Tibial artery (tissue), 4 donors: ENCODE results near the gene DNAJC3.
"Not testable (repeated sequence)": the region's sequence is repeated elsewhere in the genome, so short reads cannot be mapped to it uniquely, and the experiment has no call there.

ENCODE experiments used
- DNase-seq, 2 donors: peaks; one replicate each; pipeline ENCODE4 v3.0.0-alpha.2; 2019
- H3K27ac ChIP-seq, 2 donors: fragments of 200-600 bp; sonication (generic) in 1 of 2; 1 replicate in 1 of 2; 2 replicates in 1 of 2; pipeline ENCODE4 v1.5.1; 2018 to 2019; ENCODE audit warnings: mild to moderate bottlenecking in 1 of 2
- H3K27me3 ChIP-seq, 2 donors: fragments of 200-600 bp; sonication (generic) in 1 of 2; one replicate each; pipeline versions ENCODE4 v1.5.1 to v1.6.0; 2016 to 2019
- H3K36me3 ChIP-seq, 3 donors: fragments of 200-600 bp; sonication (generic) in 2 of 3; one replicate each; pipeline ENCODE4 v1.5.1; 2016 to 2019; ENCODE audit warnings: mild to moderate bottlenecking in 2 of 3
- H3K4me1 ChIP-seq, 4 donors: fragments of 200-600 bp; sonication (generic) in 2 of 4; 1 replicate in 3 of 4; 2 replicates in 1 of 4; pipeline ENCODE4 v1.5.1; 2016 to 2019
- H3K4me3 ChIP-seq, 2 donors: fragments of 200-600 bp; sonication (generic) in 1 of 2; 1 replicate in 1 of 2; 2 replicates in 1 of 2; pipeline ENCODE4 v1.5.1; 2018 to 2019; ENCODE audit warnings: mild to moderate bottlenecking in 2 of 2
- H3K9me3 ChIP-seq, 3 donors: fragments of 200-600 bp; sonication (generic) in 1 of 3; one replicate each; pipeline ENCODE4 v1.5.1; 2016 to 2019
- CTCF ChIP-seq, 2 experiments: fragments of 200-600 bp in 1 of 2; fragments of 450-650 bp in 1 of 2; IDR thresholded peaks; one replicate each; pipeline ENCODE4 v1.5.1; 2017 to 2019; ENCODE audit warnings: antibody characterized with exemption in 2 of 2, mild to moderate bottlenecking in 1 of 2, moderate library complexity in 1 of 2
- intact Hi-C: fragments of 100-400 bp; cut with DNase I; formaldehyde crosslinking; loops from one replicate; pipeline ENCODE4 v1.15.0; 2023; ENCODE audit warnings: low total_unique reads

The DNAJC3 gene

GRCh38 chr13:95710313-95710712, 33.4 kb downstream of the DNAJC3 start:
- Histone ChIP-seq H3K36me3 (peaks cover 22 to 40% (median 39%) of the 10 kb centered on the region in 3 donors), H3K4me1 (peaks cover 0 to 2% (median 0%) of the 10 kb centered on the region in 4 donors), H3K9me3 (peaks cover 0 to 8% (median 0%) of the 10 kb centered on the region in 3 donors), H3K27me3 (no peaks in the 10 kb centered on the region), H3K27ac (no peak overlapping the region), H3K4me3 (no peak overlapping the region)
- TF ChIP-seq CTCF (IDR thresholded peaks at IDR 0.05): no peak
- intact Hi-C loops: no loop called here
- no peak for DNase-seq

DNA sequence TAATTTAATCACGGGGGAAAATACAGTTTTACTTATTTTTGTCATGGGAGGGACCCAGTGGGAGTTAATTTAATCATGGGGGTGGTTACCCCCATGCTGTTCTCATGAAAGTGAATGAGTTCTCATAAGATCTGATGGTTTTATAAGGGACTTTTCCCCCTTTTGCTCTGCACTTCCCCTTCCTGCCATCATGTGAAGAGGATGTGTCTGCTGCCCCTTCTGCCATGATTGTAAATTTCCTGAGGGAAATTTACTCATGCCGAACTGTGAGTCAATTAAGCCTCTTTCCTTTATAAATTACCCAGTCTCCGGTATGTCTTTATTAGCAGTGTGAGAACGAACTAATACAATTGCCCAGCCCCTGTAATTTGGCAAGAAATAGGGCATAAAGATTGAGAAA, 35.9 kb downstream of the DNAJC3 start:
- H3K4me3 ChIP-seq, DNase-seq, H3K27me3 ChIP-seq, H3K27ac ChIP-seq, H3K4me1 ChIP-seq, H3K9me3 ChIP-seq, intact Hi-C loops: not testable (repeated sequence)
- H3K36me3 ChIP-seq: peaks cover 22 to 49% (median 40%) of the 10 kb centered on the region in 3 donors

- no peak for TF ChIP-seq CTCF (IDR thresholded peaks at IDR 0.05)
- H3K27ac ChIP-seq: no peak overlapping the region
- H3K4me3 ChIP-seq: no peak overlapping the region
- intact Hi-C loops: no loop called here
- H3K27me3 ChIP-seq: no peaks in the 10 kb centered on the region
- peaks cover 22 to 49% (median 40%) of the 10 kb centered on the region in 3 donors for H3K36me3 ChIP-seq
- DNase-seq: no peak
- H3K4me1 ChIP-seq: no peaks in the 10 kb centered on the region
- peaks cover 0 to 8% (median 0%) of the 10 kb centered on the region in 3 donors for H3K9me3 ChIP-seq
Observed at GRCh38 chr13:95713651-95714050, 36.7 kb downstream of the DNAJC3 start.

GRCh38 chr13:95714142-95714832, 37.3 kb downstream of the DNAJC3 start:
- no peak overlapping the region for H3K27ac ChIP-seq
- no peaks in the 10 kb centered on the region for H3K4me1 ChIP-seq
- no peaks in the 10 kb centered on the region for H3K27me3 ChIP-seq
- H3K4me3 ChIP-seq: no peak overlapping the region
- intact Hi-C loops: no loop called here
- no peak for TF ChIP-seq CTCF (IDR thresholded peaks at IDR 0.05)
- H3K9me3 ChIP-seq: peaks cover 0 to 8% (median 0%) of the 10 kb centered on the region in 3 donors
- DNase-seq: no peak
- H3K36me3 ChIP-seq: peaks cover 22 to 49% (median 40%) of the 10 kb centered on the region in 3 donors

GRCh38 chr13:95716231-95716630, 39.3 kb downstream of the DNAJC3 start:
- no peaks in the 10 kb centered on the region for H3K27me3 ChIP-seq
- H3K4me1 ChIP-seq: no peaks in the 10 kb centered on the region
- TF ChIP-seq CTCF (IDR thresholded peaks at IDR 0.05): no peak
- intact Hi-C loops: no loop called here
- DNase-seq: no peak
- no peak overlapping the region for H3K4me3 ChIP-seq
- no peak overlapping the region for H3K27ac ChIP-seq
- H3K36me3 ChIP-seq: peaks cover 22 to 40% (median 29%) of the 10 kb centered on the region in 3 donors
- peaks cover 0 to 8% (median 0%) of the 10 kb centered on the region in 3 donors for H3K9me3 ChIP-seq

DNA sequence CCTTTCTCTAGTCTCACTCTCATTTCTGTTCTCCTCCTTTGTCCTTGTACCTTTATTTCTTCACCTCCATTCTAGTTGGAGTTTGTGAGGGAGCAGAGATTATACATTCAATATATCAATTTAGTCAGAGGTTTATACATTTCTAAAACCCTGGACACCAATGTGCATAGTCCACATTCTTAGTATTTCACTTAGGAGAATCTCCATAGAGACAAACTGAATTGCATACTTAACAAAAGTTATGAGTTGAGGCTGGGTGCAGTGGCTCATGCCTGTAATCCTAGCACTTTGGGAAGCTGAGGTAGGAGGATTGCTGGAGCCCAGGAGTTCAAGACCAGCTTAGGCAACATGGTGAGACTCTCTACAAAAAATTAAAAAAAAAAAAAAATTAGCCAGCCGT, 45.3 kb downstream of the DNAJC3 start:
- H3K4me3 ChIP-seq: no peak overlapping the region
- no peak overlapping the region for H3K27ac ChIP-seq
- no peaks in the 10 kb centered on the region for H3K27me3 ChIP-seq
- no peak for TF ChIP-seq CTCF (IDR thresholded peaks at IDR 0.05)
- no peak for DNase-seq
- H3K4me1 ChIP-seq: no peaks in the 10 kb centered on the region
- intact Hi-C loops: no loop called here
- H3K9me3 ChIP-seq: no peaks in the 10 kb centered on the region
- H3K36me3 ChIP-seq: peaks cover 0 to 21% (median 7%) of the 10 kb centered on the region in 3 donors
